H1 (cell line): ENCODE measurements around the gene LRRC39.

Experiments
- CTCF ChIP-seq, 3 experiments: IDR thresholded peaks; 1 replicate in 2 of 3; 2 replicates in 1 of 3; pipeline versions ENCODE4 v1.5.1 to v1.6.1; 2011; ENCODE audit warnings: low read length in 3 of 3, mild to moderate bottlenecking in 3 of 3, inconsistent platforms in 2 of 3, low read depth in 1 of 3, moderate library complexity in 1 of 3; ENCODE audit not compliant: insufficient read depth in 1 of 3; ENCODE audit errors: control extremely low read depth in 1 of 3
- EZH2 ChIP-seq: fragments of 200-600 bp; sonication (generic); IDR thresholded peaks from 2 replicates; pipeline ENCODE4 v1.7.1; 2012; ENCODE audit warnings: low read depth, mild to moderate bottlenecking, moderate library complexity, low read length, inconsistent platforms; ENCODE audit not compliant: severe bottlenecking
- FOSL1 ChIP-seq: IDR thresholded peaks from 2 replicates; pipeline ENCODE4 v1.6.1; 2011; ENCODE audit warnings: mild to moderate bottlenecking, low read depth, low read length, moderate library complexity; ENCODE audit not compliant: insufficient read depth
- POLR2A ChIP-seq, 2 experiments: IDR thresholded peaks; 1 replicate in 1 of 2; 2 replicates in 1 of 2; pipeline ENCODE4 v1.6.1; 2011; ENCODE audit warnings: low read depth in 2 of 2, low read length in 2 of 2, mild to moderate bottlenecking in 2 of 2; ENCODE audit errors: control extremely low read depth in 1 of 2
- POLR2AphosphoS5 ChIP-seq: IDR thresholded peaks from 2 replicates; pipeline ENCODE4 v1.6.1; 2011; ENCODE audit warnings: low read depth, low read length
- RNF2 ChIP-seq: fragments of 200-900, 300-1000 bp; sonication (generic); IDR thresholded peaks from 2 replicates; pipeline ENCODE4 v1.7.1; 2016; ENCODE audit warnings: borderline replicate concordance, low read depth, mild to moderate bottlenecking, antibody characterized with exemption, low read length; ENCODE audit not compliant: poor library complexity, severe bottlenecking; ENCODE audit errors: missing control alignments
- RXRA ChIP-seq: IDR thresholded peaks from 2 replicates; pipeline ENCODE4 v1.6.1; 2011; ENCODE audit warnings: low read depth, mild to moderate bottlenecking, low read length, moderate library complexity; ENCODE audit not compliant: insufficient read depth
- USF2 ChIP-seq: IDR thresholded peaks from 2 replicates; pipeline ENCODE4 v1.6.1; 2011; ENCODE audit warnings: low read length, improper control_type of control experiment

- TF ChIP-seq CTCF (IDR thresholded peaks at IDR 0.05; ENCODE audit: control extremely low read depth in 1 of 3, insufficient read depth in 1 of 3, low read depth in 1 of 3, low read length in 3 of 3) = no peak
- TF ChIP-seq POLR2A (IDR thresholded peaks at IDR 0.05; ENCODE audit: control extremely low read depth in 1 of 2, low read depth in 2 of 2, low read length in 2 of 2) = no peak
- no peak for TF ChIP-seq RXRA
- TF ChIP-seq FOSL1 = no peak
- no peak for TF ChIP-seq RNF2
- TF ChIP-seq POLR2AphosphoS5 = no peak
- no peak for TF ChIP-seq EZH2
- no peak for TF ChIP-seq USF2
Measured at GRCh38 chr1:100206301-100206700, 28.2 kb upstream of the LRRC39 start.
